Spleen (tissue), 7 donors: Measurements from ENCODE around the gene PPHLN1.

Experiments
- POLR2A ChIP-seq, 3 donors: fragments of 450-650 bp; IDR thresholded peaks; one replicate each; pipeline ENCODE4 v1.5.1; 2017; ENCODE audit warnings: antibody characterized with exemption in 3 of 3, mild to moderate bottlenecking in 1 of 3
- POLR2AphosphoS5 ChIP-seq, 3 donors: sonication (generic); formaldehyde crosslinking; IDR thresholded peaks; one replicate each; pipeline ENCODE4 v1.5.1; 2017; ENCODE audit warnings: antibody characterized with exemption in 3 of 3
- TF ChIP-seq, protein P1 (sequence below), 11 experiments: fragments of 200-600 bp in 7 of 11; fragments of 450-650 bp in 4 of 11; sonication (generic) in 4 of 11; IDR thresholded peaks in 8 of 11; conservative IDR thresholded peaks in 3 of 11; 1 replicate in 7 of 11; 2 replicates in 4 of 11; pipeline versions ENCODE4 v1.4.0 to v1.8.0; 2016 to 2021; ENCODE audit warnings: antibody characterized with exemption in 11 of 11, inconsistent platforms in 4 of 11, mild to moderate bottlenecking in 1 of 11
- donor health status: DM: no; HTN: no; CAD: no; lungs with moderate emphysema.
- donor health status: DM: no; HTN: no; CAD: no.
- donor health status: DM: no; HTN: no; CAD: no.

DNA sequence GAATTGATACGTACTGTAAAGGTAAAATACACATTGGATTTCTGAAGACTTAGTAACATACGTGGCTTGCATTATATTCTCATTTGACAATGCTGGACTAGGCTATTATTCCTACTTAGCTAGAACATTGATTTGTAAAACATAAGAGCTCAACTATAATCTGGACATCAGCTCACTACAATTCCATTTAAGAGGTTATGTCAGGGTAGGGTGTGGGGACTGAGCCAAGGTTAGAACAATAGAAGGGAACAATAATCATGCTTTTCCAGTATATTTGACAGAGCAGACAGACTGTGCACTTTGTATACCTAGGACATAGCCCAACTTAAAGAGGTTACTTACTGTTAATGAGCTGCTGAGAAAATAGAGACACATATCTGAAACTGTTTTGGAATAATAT lies 10.9 kb upstream of the PPHLN1 start:
- TF ChIP-seq, protein P1, sequence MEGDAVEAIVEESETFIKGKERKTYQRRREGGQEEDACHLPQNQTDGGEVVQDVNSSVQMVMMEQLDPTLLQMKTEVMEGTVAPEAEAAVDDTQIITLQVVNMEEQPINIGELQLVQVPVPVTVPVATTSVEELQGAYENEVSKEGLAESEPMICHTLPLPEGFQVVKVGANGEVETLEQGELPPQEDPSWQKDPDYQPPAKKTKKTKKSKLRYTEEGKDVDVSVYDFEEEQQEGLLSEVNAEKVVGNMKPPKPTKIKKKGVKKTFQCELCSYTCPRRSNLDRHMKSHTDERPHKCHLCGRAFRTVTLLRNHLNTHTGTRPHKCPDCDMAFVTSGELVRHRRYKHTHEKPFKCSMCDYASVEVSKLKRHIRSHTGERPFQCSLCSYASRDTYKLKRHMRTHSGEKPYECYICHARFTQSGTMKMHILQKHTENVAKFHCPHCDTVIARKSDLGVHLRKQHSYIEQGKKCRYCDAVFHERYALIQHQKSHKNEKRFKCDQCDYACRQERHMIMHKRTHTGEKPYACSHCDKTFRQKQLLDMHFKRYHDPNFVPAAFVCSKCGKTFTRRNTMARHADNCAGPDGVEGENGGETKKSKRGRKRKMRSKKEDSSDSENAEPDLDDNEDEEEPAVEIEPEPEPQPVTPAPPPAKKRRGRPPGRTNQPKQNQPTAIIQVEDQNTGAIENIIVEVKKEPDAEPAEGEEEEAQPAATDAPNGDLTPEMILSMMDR (IDR thresholded peaks at IDR 0.05 in 8 of 11, conservative IDR thresholded peaks at IDR 0.05 in 3 of 11), result no peak
- TF ChIP-seq POLR2AphosphoS5 (IDR thresholded peaks at IDR 0.05) (no peak), POLR2A (IDR thresholded peaks at IDR 0.05) (no peak)
